SK-N-SH treated with all-trans-retinoic acid at 6 μM for 48 hours (cell line): ENCODE measurements around the gene LRRC4.

Experiments
- ATAC-seq: fragments of 200-7000 bp; cut with Tn5 transposase; 3 replicates; pipeline ENCODE4 v1.9.1; 2020; ENCODE audit warnings: mild to moderate bottlenecking, moderate library complexity
- ARNTL ChIP-seq: fragments of 450-650 bp; formaldehyde crosslinking; IDR thresholded peaks from 2 replicates; pipeline ENCODE4 v1.5.0; 2020; ENCODE audit warnings: low read depth, mild to moderate bottlenecking, moderate library complexity, borderline replicate concordance
- BACH2 ChIP-seq: fragments of 250-450 bp; sonication (Bioruptor Pico); IDR thresholded peaks from 2 replicates; pipeline ENCODE4 v1.9.0; 2021; ENCODE audit warnings: mild to moderate bottlenecking, borderline replicate concordance
- CREB5 ChIP-seq: fragments of 250-450 bp; sonication (Bioruptor Pico); IDR thresholded peaks from 2 replicates; pipeline ENCODE4 v1.5.1; 2020; ENCODE audit warnings: low read depth, mild to moderate bottlenecking, moderate library complexity
- CSDC2 ChIP-seq: fragments of 250-450 bp; sonication (Bioruptor Pico); IDR thresholded peaks from 2 replicates; pipeline ENCODE4 v1.5.0; 2020; ENCODE audit warnings: mild to moderate bottlenecking, moderate library complexity
- CSRNP3 ChIP-seq: fragments of 250-450 bp; sonication (Bioruptor Pico); IDR thresholded peaks from 2 replicates; pipeline ENCODE4 v1.5.1; 2021; ENCODE audit warnings: mild to moderate bottlenecking, moderate library complexity
- ESRRG ChIP-seq: fragments of 250-450 bp; sonication (Bioruptor Pico); IDR thresholded peaks from 2 replicates; pipeline ENCODE4 v1.6.1; 2021; ENCODE audit warnings: mild to moderate bottlenecking
- GLIS3 ChIP-seq: fragments of 250-450 bp; sonication (Bioruptor Pico); IDR thresholded peaks from 2 replicates; pipeline ENCODE4 v1.5.0; 2020; ENCODE audit warnings: mild to moderate bottlenecking, moderate library complexity
- ISL1 ChIP-seq: fragments of 250-450 bp; sonication (Bioruptor Pico); IDR thresholded peaks from 2 replicates; pipeline ENCODE4 v2.1.2; 2022; ENCODE audit warnings: mild to moderate bottlenecking, moderate library complexity
- OSR1 ChIP-seq: fragments of 250-450 bp; sonication (Bioruptor Pico); IDR thresholded peaks from 2 replicates; pipeline ENCODE4 v1.8.0; 2022; ENCODE audit warnings: moderate library complexity, mild to moderate bottlenecking, inconsistent platforms
- PATZ1 ChIP-seq: fragments of 250-450 bp; sonication (Bioruptor Pico); IDR thresholded peaks from 2 replicates; pipeline ENCODE4 v1.8.0; 2020; ENCODE audit warnings: mild to moderate bottlenecking, moderate library complexity, borderline replicate concordance
- POU6F1 ChIP-seq: fragments of 250-450 bp; sonication (Bioruptor Pico); IDR thresholded peaks from 2 replicates; pipeline ENCODE4 v1.8.0; 2021; ENCODE audit warnings: low read depth, mild to moderate bottlenecking, moderate library complexity, borderline replicate concordance
- PPARA ChIP-seq: fragments of 250-450 bp; sonication (Bioruptor Pico); IDR thresholded peaks from 2 replicates; pipeline ENCODE4 v1.5.0; 2020; ENCODE audit warnings: mild to moderate bottlenecking, borderline replicate concordance
- SNAI2 ChIP-seq: fragments of 250-450 bp; sonication (Bioruptor Pico); IDR thresholded peaks from 2 replicates; pipeline ENCODE4 v1.5.0; 2020; ENCODE audit warnings: mild to moderate bottlenecking, moderate library complexity
- TCF4 ChIP-seq: fragments of 250-450 bp; sonication (Bioruptor Pico); IDR thresholded peaks from 2 replicates; pipeline ENCODE4 v1.8.0; 2021; ENCODE audit warnings: mild to moderate bottlenecking, moderate library complexity, borderline replicate concordance
- TOX ChIP-seq: fragments of 250-450 bp; sonication (Bioruptor Pico); IDR thresholded peaks from 2 replicates; pipeline ENCODE4 v1.8.0; 2021; ENCODE audit warnings: mild to moderate bottlenecking, moderate library complexity, borderline replicate concordance
- ZC3H10 ChIP-seq: fragments of 250-450 bp; sonication (Bioruptor Pico); IDR thresholded peaks from 2 replicates; pipeline ENCODE4 v1.5.1; 2021; ENCODE audit warnings: mild to moderate bottlenecking, moderate library complexity
- ZFP3 ChIP-seq: fragments of 250-450 bp; sonication (Bioruptor Pico); IDR thresholded peaks from 2 replicates; pipeline ENCODE4 v1.5.0; 2020; ENCODE audit warnings: mild to moderate bottlenecking, moderate library complexity
- ZFP30 ChIP-seq: fragments of 450-650 bp; formaldehyde crosslinking; IDR thresholded peaks from 2 replicates; pipeline ENCODE4 v1.5.0; 2022; ENCODE audit warnings: mild to moderate bottlenecking, moderate library complexity
- ZNF565 ChIP-seq: fragments of 450-650 bp; formaldehyde crosslinking; conservative IDR thresholded peaks from 2 replicates; pipeline ENCODE4 v1.5.0; 2020; ENCODE audit warnings: low read depth, mild to moderate bottlenecking, moderate library complexity
- ZNF70 ChIP-seq: fragments of 450-650 bp; formaldehyde crosslinking; IDR thresholded peaks from 2 replicates; pipeline ENCODE4 v1.5.0; 2020; ENCODE audit warnings: mild to moderate bottlenecking, moderate library complexity
- ZNF8 ChIP-seq: fragments of 450-650 bp; formaldehyde crosslinking; IDR thresholded peaks from 2 replicates; pipeline ENCODE4 v1.5.0; 2020; ENCODE audit warnings: mild to moderate bottlenecking, moderate library complexity

LRRC4 gene

GRCh38 chr7:128076796-128077271 lies 45.6 kb upstream of the LRRC4 start:
- no peak for TF ChIP-seq ZFP30
- TF ChIP-seq GLIS3 (CRISPR knock-in tag), result no peak
- TF ChIP-seq ZNF8 (CRISPR knock-in tag), result no peak
- TF ChIP-seq BACH2 (CRISPR knock-in tag), result no peak
- TF ChIP-seq ZNF565 (CRISPR knock-in tag), result no peak
- no peak for TF ChIP-seq CREB5 (CRISPR knock-in tag)
- no peak for TF ChIP-seq CSRNP3
- no peak for TF ChIP-seq CSDC2
- no peak for TF ChIP-seq ZFP3 (CRISPR knock-in tag)
- no peak for TF ChIP-seq ESRRG
- no peak for TF ChIP-seq PPARA (CRISPR knock-in tag)
- no peak for TF ChIP-seq TOX
- ATAC-seq, result peak; percentile 7

GRCh38 chr7:128076196-128076795 lies 45.1 kb upstream of the LRRC4 start:
- no peak for TF ChIP-seq ISL1 (CRISPR knock-in tag)
- no peak for TF ChIP-seq PPARA (CRISPR knock-in tag)
- TF ChIP-seq TCF4 (CRISPR knock-in tag), result no peak
- no peak for TF ChIP-seq TOX
- TF ChIP-seq ZNF8 (CRISPR knock-in tag), result no peak
- no peak for TF ChIP-seq CSRNP3
- no peak for TF ChIP-seq CSDC2
- no peak for TF ChIP-seq ARNTL (CRISPR knock-in tag)
- TF ChIP-seq ZNF565 (CRISPR knock-in tag), result no peak
- TF ChIP-seq ESRRG, result no peak
- TF ChIP-seq ZC3H10 (CRISPR knock-in tag), result no peak
- no peak for TF ChIP-seq CREB5 (CRISPR knock-in tag)
- no peak for TF ChIP-seq ZNF70
- TF ChIP-seq PATZ1 (CRISPR knock-in tag), result no peak
- TF ChIP-seq OSR1 (CRISPR knock-in tag), result no peak
- no peak for TF ChIP-seq SNAI2 (CRISPR knock-in tag)
- TF ChIP-seq GLIS3 (CRISPR knock-in tag), result no peak
- no peak for TF ChIP-seq POU6F1 (CRISPR knock-in tag)
- TF ChIP-seq ZFP3 (CRISPR knock-in tag), result no peak
- TF ChIP-seq BACH2 (CRISPR knock-in tag), result no peak
- ATAC-seq, result no peak
